Muscle of back (tissue), 11 donors: ENCODE data around the gene SNTG2. TPM values are rescaled to one million over a fixed set of nuclear protein-coding genes. Genes with fewer than 3 reads are reported as not detected.
A peak's percentile ranks its signal among the peaks of the same experiment; 100 is the strongest.

Experiments
- DNase-seq, 3 donors: peaks; one replicate each; pipeline versions ENCODE4 v3.0.0 to v3.0.0-alpha.2; 2013
- polyA plus RNA-seq, 10 donors: library from polyadenylated mRNA; unstranded; fragments of 120-200 nt; gene quantifications; one replicate each; pipeline ENCODE4 v1.2.1, GENCODE V29; 2013; ENCODE audit not compliant: insufficient read length in 10 of 10

The SNTG2 gene
- polyA plus RNA-seq, 10 donors: 0.16 to 0.62 (median 0.45) TPM; not detected in 2

DNA sequence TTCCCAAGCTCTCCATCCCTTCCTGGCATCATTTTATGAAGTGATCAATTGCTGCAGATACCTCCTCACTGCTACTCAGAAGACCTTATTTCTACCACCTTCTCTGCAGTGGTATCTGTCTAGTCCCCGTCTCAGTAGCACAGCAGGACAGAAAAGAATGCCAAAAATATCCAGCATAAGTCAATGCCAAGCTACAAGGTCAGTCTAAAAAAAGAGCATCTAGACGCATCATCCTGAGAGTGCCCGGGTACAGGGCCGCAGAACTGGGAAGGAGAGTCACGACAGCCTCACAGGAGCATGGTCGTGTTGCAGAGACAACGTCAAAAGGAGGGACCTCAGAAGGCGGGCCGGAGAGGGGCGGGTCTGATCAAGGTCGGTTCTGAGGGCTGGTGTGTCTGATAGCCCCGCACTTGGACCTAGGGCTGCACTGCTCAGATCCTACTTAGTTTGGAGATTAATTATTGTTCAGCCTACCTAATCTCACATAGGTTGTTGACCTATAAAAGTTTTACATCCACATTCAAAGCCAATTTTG is 24.3 kb upstream of the SNTG2 start:
- no peak for DNase-seq

DNA sequence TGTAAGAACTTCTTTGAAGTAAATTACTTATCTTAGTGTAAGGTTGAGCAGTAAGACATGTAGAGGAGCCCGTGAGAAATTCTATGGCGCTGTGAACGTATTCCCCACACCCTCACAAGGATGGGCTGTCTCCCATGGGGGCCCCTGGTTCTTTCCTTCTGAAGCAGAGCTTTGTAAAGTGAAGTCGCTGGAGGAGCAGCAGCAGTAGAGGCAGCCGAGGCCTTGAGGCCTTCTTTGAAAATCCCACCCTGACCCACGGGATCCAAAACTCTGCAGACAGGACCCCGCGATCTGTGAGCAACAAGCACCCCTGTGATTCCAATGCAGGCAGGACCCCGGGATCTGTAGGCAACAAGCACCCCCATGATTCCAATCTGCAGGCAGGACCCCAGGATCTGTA is 23.8 kb upstream of the SNTG2 start:
- DNase-seq: no peak

DNA sequence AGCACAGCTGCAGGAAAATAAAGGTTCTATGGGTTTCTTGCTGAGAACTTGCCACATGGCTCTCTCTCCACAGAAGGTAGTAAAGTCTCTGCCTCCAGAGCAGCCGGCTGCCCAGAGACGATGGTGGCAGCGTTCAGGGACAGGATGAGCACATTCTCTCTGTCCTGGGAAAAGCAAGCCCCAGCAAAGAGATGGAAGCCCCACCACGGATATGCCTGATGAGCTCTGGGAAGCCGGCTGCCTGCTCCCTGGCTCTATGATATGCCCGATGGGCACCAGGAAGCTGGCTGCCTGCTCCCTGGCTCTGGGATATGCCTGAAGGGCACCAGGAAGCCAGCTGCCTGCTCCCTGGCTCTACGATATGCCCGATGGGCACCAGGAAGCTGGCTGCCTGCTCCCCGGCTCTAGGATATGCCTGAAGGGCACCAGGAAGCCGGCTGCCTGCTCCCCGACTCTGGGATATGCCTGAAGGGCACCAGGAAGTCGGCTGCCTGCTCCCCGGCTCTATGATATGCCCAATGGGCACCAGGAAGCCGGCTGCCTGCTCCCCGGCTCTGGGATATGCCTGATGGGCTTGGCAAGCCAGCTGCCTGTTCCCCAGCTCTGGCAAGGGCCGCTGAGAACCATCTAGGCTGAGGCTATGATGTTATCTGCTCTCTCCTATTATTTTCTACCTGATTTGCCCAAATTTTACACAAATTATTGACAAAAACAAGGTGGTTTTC is 21.5 kb upstream of the SNTG2 start:
- no peak for DNase-seq

DNA sequence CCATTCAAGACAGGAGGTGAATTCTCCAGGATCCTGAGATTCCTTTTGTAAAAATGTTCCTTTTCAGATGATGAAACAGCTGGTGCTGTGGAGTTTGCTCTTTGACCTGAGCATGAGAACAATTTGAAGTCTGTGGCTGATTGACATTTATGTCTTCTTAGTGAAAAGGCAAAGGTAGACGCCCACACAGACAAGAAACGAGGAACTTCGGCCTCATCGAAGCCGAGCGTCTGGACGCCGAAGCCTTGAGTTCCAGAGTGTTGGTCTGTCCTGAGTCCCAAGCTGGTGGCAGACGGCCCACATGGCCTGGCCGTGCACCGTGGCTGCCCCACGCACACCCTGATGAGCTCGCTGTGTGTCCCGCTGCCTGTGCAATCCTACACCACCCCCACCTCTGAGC is 20.7 kb upstream of the SNTG2 start:
- no peak for DNase-seq

DNA sequence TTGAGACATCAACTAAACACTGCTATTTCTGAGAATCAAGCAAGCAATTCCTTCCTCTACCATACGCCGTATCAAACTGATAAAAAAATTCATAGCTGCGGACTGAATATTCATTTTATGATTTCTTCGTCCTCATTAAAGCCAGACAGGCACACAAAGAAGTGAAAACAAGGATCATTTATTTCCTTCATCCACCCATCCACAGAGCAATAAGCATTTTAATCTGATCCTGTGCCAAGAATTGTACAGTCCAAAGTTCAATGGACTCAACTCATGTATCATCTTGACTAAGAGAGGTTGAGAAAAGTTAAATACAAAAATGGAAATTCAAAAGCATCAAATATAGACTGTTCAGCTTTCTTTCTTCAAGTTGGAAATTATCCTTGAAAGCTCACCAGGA is 19.7 kb upstream of the SNTG2 start:
- no peak for DNase-seq

DNA sequence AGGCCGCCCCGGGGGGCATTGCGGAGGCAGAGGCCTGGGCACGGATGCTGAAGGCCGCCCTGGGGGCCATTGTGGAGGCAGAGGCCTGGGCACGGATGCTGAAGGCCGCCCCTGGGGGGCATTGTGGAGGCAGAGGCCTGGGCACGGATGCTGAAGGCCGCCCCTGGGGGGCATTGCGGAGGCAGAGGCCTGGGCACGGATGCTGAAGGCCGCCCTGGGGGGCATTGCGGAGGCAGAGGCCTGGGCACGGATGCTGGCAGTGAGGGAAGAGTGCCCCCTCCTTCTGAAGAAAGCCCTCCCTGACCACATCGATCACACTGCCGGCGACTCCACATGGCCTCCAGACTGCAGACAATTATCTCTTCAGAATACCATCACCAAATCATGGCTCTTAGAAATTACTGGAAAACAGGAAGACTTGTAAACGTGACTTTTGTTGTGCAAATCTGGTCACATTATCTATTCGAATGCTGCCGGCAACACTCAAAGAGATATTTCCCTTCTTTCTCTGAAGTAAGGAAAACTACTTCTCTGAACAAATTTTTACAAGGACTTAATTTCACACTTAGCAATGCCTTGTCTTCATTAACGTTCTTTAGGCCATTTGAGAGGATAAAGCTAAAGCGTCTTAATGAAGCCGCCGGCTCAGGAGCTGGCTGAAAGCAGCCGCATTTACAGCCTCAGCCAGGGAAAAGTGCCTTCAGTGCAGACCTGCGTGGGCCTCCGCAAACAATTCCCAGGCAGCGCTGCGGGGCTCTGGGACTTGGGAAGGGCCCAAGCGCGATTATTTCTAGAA is 18.1 kb upstream of the SNTG2 start:
- DNase-seq: peak in 1 of 3 donors; percentile 29

DNA sequence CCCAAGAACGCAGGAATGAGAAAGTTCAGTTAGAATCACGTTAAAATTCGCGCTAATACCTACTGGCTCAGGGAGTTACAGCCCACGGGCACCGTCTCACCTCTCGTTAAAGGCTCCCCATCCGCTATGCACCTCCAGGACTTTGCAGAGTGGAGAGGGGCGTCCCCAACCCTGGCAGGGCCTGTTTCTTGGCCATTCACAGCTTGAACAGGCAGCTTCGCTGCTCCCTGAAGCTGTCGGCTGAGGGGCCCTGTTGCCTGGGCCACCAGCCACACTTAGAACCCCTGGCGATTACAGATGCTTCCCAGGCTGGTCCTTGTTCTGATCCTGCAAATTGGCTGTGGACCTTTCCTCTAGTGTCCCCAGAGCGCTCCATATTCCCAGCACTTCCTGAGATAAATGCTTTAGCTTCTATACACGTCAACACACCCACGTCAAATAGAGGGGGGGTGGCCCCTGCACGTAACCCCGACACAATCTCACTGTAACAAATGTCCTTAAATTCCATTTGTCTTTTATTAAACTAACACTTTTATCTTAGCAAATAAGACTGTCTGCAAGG is 16.8 kb upstream of the SNTG2 start:
- DNase-seq: no peak

DNA sequence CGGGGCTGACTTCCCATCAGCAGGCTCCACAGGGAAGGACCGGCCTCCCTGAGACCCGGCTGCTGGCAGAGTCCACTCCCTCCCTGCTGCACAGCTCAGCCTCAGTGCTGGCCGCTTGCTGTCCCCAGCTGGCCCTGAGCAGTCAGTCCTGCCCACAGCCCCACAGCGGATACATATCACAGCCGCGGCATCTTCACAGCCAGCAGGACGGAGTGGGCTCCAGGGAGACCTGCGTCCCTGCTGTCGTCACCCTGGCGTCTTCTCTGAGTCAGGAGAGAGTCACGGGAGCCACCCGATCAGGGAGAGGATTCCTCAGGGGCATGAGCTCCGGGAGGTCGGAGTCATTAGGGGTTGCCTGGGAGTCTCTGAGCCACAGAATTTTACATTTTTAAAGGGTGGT is 13.1 kb upstream of the SNTG2 start:
- DNase-seq: no peak

DNA sequence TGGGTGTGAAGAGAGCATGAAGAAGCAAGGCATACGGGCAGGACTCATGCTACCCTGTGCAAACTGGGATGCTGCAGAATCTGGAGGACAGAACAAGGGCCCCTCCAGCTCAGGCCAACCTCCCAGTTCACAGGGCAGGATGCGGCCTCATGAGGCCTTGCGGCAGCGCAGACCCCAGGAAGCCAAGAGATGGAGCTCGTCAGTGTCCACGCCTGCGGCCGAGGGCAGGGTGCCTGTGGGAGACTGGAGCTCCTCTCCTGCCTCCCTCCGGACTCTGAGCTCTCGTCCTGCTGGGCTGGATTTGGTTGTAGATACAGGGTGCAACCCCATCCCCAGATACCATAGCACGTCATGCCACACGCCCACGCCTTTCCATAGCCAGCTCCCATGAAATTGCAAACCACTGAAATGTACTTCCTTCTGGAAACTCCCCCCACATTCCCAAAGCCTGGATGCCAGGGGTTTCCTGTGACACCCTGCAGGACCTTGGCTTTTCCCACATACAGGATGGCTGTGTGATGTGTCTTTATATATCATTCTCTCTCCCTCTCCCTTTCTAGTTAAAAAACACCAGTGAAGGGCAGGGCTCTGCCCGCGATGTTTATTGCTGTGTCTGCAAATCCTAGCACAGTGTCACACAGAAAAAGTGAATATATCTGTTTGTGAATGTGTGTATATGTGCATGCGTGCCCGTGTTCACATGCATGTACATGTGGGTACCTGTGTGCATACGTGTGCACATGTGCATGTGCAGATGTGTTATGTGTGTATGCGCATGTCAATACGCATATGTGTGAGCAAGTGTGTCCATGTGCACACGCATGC is 12.3 kb upstream of the SNTG2 start:
- no peak for DNase-seq

DNA sequence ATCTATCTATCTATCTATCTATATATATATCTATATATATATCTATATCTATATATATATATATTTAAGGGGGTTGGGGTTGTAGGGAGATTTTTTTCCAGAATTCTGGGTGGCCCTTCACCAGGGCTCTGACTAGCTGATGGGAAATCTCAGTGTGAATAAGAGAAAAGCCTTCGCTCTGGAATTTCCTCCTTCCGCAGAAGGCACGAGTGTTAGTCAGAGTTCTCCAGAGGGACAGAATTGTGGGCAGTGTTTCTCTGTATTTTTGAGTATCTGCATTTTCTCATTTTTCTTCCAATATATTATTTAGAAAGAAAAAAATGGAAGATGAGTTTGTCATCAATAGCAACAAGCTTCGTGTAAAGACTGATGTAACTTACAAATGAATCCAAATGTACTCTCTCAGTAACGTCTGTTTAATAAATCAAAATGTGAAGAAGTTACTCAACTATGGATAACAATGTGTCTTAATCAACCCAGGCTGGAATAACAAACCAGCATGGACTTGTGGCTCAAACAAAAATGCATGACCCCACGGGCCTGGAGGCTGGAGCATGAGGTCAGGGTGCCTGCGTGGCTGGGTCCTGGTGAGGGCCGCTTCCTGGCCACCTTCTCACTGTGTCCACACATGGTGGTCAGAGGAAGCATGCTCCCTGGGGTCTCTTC is 10.6 kb upstream of the SNTG2 start:
- peak in 1 of 3 donors; percentile 55 for DNase-seq

DNA sequence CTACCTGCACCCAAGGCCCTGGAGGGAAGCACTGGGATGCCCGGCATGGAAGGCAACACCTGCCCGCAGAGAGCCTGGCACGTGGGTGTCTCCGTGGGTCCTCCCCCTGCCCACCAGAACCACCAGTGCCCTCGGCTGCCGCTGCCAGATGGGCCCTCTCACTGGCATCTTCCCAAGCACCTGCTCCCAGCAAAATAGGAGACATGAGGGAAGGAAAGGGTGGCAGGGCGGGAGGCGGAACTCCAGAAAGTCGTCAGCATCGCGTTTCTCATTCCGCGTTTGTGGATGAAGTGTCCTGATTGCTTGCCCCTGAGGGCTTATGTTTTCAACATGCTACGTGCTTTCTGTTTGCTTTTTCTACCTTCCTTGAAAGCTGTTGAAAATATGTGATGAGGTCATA is 8.8 kb upstream of the SNTG2 start:
- DNase-seq: no peak

DNA sequence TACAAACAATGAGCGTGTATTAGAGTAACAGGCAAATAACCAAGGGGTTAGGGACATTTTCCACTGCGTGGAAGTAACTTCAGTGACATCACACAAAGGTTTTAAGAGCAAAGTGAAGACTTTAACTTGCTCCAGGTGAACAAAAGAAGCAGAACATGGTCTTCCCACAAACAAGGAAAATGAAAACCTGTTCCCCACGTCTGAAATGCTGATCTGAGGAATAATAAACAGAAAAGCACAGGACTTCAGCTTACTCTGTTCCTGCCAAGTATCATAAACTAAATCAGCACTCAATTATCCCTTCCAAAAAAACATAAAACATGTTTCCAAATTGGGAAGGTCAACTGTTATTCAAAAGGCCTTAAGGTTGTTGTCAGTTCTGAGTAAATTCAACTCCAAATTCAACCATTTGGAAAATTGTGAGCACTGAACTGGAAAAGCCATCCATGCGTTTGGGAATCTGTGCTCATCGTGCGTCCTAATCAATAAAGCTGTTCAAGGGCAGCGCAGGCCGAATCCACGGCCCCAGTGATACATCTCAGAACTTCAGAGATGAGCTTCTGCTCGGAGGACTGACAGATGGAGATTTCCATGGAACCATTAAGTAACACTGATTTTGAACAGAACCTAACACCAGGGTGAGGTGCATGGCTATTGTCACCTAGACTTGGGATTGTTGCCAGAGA is 7.7 kb upstream of the SNTG2 start:
- DNase-seq: no peak

DNA sequence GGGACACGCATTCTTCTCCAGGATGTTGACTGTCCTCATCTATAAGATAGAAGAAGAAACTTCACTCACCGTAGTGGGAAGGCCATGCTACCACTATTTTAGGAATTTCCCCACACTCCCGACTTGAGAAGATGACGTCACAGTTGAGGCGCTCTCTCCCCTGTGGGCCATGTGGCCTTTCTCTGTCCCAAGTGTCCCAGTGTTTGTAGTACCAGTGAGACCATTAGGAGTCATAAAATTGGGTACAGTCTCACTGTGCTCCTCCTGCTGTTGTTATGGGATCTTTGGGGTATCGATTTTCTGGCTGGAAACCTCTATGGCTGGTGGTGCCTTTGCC is 7.2 kb upstream of the SNTG2 start:
- no peak for DNase-seq

DNA sequence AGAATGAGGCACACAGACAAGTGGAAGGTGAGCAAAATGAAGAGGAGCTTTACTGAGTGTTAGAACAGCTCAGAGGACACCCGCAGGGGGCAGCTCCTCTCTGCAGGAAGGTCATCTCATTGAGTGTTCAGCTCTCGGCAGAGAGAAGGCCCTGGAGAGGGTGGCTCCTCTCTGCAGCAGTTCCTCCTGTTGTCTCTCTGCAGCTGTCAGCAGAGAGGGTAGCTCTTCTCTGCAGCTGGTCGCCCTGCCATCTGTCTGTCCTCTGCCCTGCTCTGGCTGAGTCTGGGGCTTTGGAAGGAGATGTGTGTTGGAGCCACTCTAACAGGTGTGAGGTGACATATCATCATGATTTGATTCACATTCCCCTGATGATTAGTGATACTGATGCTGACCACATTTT is 6.8 kb upstream of the SNTG2 start:
- DNase-seq: no peak

DNA sequence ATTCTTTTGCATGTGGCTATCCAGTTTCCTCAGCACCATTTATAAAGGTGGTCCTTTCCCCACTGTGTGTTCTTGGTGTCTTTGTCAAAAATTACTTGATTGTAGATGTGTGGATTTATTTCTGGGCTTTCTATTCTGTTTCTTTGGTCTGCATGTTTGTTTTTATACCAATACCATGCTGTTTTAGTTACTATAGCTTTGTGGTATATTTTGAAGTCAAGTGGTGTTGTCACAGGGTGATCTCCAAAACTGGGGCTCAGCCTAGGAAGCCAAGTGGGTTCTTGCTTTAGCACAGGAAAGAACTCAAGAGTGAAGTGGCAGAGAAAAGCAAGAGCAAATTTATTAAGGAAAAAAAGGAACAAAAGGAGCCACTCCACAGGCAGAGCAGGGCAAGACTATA is 6.0 kb upstream of the SNTG2 start:
- DNase-seq: no peak

DNA sequence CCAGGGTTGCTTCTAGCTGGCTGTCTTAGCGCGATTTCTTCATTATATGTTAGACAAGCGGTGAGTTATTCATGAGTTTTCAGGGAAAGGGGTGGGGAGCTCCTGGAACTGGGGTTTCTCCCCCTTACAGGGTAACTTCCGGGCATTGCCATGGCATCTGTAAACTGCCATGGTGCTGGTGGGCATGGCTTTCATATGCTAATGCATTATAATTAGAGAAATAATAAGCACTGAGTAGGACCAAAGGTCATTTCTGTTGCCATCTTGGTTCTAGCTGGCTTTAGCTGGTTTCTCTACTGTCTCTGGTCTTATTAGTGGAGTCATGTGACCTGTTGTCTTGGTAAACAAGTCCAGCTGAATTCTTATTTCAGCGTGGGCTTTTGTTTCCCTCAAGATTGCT is 5.5 kb upstream of the SNTG2 start:
- no peak for DNase-seq

DNA sequence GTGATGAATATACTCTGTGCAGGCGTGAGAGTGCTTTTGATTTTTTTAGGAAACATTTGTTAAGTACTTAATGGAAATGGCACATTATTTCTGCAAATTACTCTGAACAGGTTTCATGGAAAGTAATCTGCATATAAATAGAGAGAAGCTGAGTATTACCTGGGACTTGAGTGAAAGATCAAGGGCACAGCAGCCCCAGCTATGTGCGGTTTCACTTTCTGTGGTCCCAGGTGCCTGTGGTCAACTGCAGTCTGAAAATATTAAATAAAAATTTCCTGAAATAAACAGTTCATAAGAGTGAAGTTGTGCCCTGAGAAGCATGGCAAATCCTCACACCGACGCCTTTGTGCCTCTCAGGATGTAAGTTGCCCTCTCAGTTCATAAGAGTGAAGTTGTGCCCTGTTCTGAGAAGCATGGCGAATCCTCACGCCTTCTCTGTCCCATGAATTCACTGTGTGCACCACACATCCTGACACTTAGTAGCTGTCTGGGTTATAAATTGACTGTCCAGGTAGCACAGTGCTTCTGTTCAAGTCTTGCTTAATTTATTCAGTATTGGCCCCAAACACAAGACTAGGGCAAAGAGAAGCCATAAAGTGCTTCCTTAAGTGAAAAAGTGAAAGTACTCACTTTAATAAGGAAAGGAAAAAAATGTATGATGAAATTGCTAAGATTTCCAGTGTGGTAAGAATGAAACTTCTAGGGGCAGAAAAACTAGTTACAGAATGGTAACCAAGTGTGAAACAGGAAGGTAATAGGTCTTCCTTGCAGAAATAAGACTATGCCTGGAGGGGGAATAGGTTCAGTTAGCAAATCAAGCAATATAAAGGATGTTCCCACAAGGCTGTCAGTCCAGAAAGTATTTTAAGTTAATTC is 4.3 kb upstream of the SNTG2 start:
- DNase-seq: no peak

DNA sequence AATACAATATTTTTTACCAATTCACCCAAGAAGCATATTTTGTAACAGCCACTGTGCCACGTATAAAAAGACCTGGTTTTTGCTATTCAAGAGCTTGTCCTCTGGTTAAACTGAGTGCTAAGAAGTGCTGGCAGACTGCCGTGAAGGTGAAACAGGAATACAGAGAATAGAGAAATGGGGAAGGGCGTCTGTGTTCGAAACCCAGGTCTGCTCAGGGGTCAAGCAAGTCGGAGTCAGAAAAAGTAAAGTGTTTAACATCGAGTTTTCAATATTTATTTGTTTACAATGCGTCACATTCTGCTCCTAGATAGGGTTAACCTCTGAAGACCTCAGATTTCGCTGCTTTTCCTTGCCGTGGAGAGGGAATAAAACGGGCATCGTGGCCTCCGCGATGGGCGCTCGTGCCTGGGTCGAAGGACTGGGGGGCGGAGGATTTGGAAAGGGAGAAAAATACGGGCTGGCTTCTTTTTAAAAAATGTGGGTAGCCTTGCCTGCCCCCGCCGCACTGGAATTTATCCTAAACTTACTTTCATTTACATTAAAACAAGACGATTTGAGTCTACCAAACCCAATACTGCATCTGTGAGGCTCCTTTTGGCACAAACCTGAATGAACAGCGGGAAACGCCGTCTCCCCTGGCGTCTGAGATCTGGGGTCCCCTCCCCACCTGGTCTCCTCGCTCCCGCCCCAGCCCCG is 1.1 kb upstream of the SNTG2 start:
- peak in 1 of 3 donors; percentile 39 for DNase-seq
